Endometrial microvascular endothelial cells (primary cell): ENCODE measurements around the gene HYAL3. TPM values are rescaled to one million over a fixed set of nuclear protein-coding genes. Genes with fewer than 3 reads are reported as not detected.

ENCODE experiments used
- in situ Hi-C: cut with HindIII; loops from 2 replicates; pipeline ENCODE4 v1.10.0; 2017; ENCODE audit warnings: low sequenced_read_pairs, low pct_unique_long_range_greater_than_20kb; ENCODE audit errors: inconsistent ontology term
- total RNA-seq: library from RNA; depleted of rRNA; stranded (reverse); fragments of >200 nt; gene quantifications from one replicate; pipeline ENCODE4 v1.2.3, GENCODE V29; 2015; ENCODE audit errors: inconsistent ontology term

Gene HYAL3
- total RNA-seq, 1 donor from 2014 or later: 7.3 TPM

GRCh38 chr3:50248387-50248786 is 50.8 kb downstream of the HYAL3 start:
- in situ Hi-C loops: loop anchor here (10.0 kb wide), 1 partner anchor 86 kb away; no protein-coding TSS in a partner anchor

- in situ Hi-C loops: loop anchor here (10.0 kb wide), 1 partner anchor 88 kb away; no protein-coding TSS in a partner anchor
These were observed 52.7 kb downstream of the HYAL3 start for GRCh38 chr3:50246517-50246954.

DNA sequence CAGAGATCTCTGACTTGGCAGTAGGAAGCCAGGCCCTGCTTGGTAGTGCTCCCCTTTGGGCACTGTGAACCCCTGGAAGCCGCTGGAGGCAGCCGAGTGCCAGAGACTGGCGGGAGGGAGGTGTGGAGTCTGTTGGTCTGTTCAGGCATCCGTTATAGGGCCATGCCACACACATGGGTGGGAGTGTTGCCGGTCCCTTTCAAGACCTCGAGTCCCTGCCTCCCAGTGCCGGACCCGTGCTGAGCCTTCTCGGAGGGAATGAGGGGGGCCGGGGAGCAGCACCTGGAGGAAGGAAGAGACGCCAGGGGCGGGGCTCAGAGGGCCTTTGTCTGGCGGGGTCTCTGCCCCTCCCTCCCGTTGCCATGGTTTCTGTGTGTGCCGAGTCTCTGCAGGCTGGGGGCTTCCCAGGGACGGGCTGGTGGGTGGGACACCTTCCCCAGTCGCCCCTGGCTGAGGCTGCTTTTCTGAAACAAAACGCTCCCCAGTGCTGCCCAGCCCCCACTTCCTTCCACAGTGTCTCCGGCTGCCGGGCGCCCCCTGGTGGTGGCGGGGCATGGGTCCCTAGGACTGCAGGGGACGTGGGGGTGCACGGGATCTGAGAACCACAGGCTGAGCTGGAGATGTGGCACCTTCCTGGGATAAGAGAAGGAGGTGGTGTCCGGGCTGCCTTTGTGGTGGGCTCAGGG is 53.2 kb downstream of the HYAL3 start:
- in situ Hi-C loops: loop anchor here (10.0 kb wide), 1 partner anchor 89 kb away; no protein-coding TSS in a partner anchor

GRCh38 chr3:50245251-50245745 is 53.9 kb downstream of the HYAL3 start:
- in situ Hi-C loops: loop anchor here (10.0 kb wide), 1 partner anchor 90 kb away; no protein-coding TSS in a partner anchor

GRCh38 chr3:50244813-50245212 is 54.4 kb downstream of the HYAL3 start:
- in situ Hi-C loops: loop anchor here (10.0 kb wide), 1 partner anchor 90 kb away; no protein-coding TSS in a partner anchor

- in situ Hi-C loops: loop anchor here (10.0 kb wide), 1 partner anchor 91 kb away; no protein-coding TSS in a partner anchor
These were observed 55.7 kb downstream of the HYAL3 start for GRCh38 chr3:50243543-50243895.

DNA sequence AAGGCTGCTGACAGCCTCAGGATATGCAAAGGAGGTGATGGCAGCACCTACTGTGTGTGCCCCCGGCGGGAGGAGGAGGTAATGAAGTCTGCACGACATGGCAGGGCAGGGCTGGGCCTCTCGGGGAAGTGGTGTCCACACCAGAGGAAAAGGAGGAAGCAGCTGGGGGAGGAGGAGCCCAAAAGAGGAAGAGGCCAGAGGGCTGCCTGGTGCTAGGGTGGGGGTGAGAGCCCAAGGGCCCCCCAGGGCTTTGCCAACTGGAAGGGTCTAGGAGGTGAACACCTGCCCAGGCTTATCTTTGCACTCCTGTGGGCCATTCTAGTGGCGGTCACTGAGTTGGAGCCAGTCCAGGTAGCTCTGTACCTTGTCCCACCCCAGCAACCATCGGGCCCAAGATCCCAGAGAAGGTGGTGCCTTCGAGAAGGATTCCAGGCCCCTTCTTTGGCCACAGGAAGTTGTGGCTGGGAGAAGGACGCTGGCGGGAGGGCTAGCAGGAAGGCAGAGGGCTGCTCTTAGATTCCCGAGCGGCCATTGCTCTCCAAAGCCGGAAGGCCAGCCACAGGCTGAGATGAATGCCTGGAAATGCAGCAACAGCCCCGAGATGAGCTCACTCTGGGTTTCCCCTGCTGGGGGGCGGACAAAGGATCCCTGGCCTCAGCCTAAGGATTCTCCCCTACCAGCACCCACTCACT is 56.2 kb downstream of the HYAL3 start:
- in situ Hi-C loops: loop anchor here (10.0 kb wide), 1 partner anchor 92 kb away; no protein-coding TSS in a partner anchor

Other genes with a start within 250 kb of the HYAL3 start
- 89.3 TPM for gene RBM5, start 210.5 kb downstream of the HYAL3 start, total RNA-seq
- gene SEMA3F, start 144.1 kb downstream of the HYAL3 start, total RNA-seq: 263 TPM
- not detected for gene GNAT1, start 107.8 kb downstream of the HYAL3 start, total RNA-seq
- gene SLC38A3, start 94.1 kb downstream of the HYAL3 start, total RNA-seq: not detected
- 611 TPM for gene GNAI2, start 63.2 kb downstream of the HYAL3 start, total RNA-seq
- 0.19 TPM for gene SEMA3B, start 30.3 kb downstream of the HYAL3 start, total RNA-seq
- gene LSMEM2, start 20.3 kb downstream of the HYAL3 start, total RNA-seq: not detected
- gene IFRD2, start 7.0 kb downstream of the HYAL3 start, total RNA-seq: 188 TPM
- gene NAA80, start within 50 bp of the HYAL3 start, total RNA-seq: 11.2 TPM
- gene HYAL1, start 4.2 kb upstream of the HYAL3 start, total RNA-seq: 10.3 TPM
- gene HYAL2, start 23.3 kb upstream of the HYAL3 start, total RNA-seq: 432 TPM
- gene TUSC2, start 28.8 kb upstream of the HYAL3 start, total RNA-seq: 40.9 TPM
- gene RASSF1, start 41.4 kb upstream of the HYAL3 start, total RNA-seq: 24.7 TPM
- gene ZMYND10, start 46.3 kb upstream of the HYAL3 start, total RNA-seq: not detected
- 13.6 TPM for gene NPRL2, start 51.4 kb upstream of the HYAL3 start, total RNA-seq
- 40.8 TPM for gene CYB561D2, start 51.5 kb upstream of the HYAL3 start, total RNA-seq
- gene TMEM115, start 60.1 kb upstream of the HYAL3 start, total RNA-seq: 83.0 TPM
- gene CACNA2D2, start 204.2 kb upstream of the HYAL3 start, total RNA-seq: not detected